K562 (cell line): ENCODE data around the gene HIVEP2. TPM values are rescaled to one million over a fixed set of nuclear protein-coding genes. Genes with fewer than 3 reads are reported as not detected.

ENCODE experiments used
- ATAC-seq: fragments of 200-7000 bp; cut with Tn5 transposase; 3 replicates; pipeline ENCODE4 v1.9.1; 2020; ENCODE audit warnings: moderate library complexity
- BruUV-seq: library from RNA; stranded (reverse); fragments of 400-500 nt; replicated peaks from 2 replicates; lab custom pipeline; 2021; lab: Mats Ljungman, UMichigan
- CTCF ChIA-PET: fragments of 300-600 bp; formaldehyde crosslinking; extraction: SDS; loops from one replicate; lab custom pipeline; 2021; ENCODE audit warnings: low intra/inter-chr PET ratio; lab: Yijun Ruan, JAX
- POLR2A ChIA-PET: fragments of 300-600, 350-650 bp; sonication (Branson Sonifier 250); formaldehyde crosslinking; extraction: SDS; loops from one replicate; lab custom pipeline; 2021; ENCODE audit warnings: antibody characterized with exemption, inconsistent platforms; lab: Yijun Ruan, JAX
- DNase-seq, 4 experiments: peaks; one replicate each; pipeline versions ENCODE4 v3.0.0 to v3.0.0-alpha.2; 2011 to 2018; ENCODE audit warnings: low spot score in 3 of 4, mixed read lengths in 3 of 4; ENCODE audit errors: extremely low read depth in 1 of 4
- FAIRE-seq: peaks from 2 replicates; lab custom pipeline; 2011; peaks lifted over from hg19 to GRCh38; lab: Jason Lieb, UNC
- H2AFZ ChIP-seq: 2 replicates; pipeline ENCODE4 v1.6.0; 2011; ENCODE audit warnings: low read depth, low read length, control low read depth, inconsistent platforms
- H3K27ac ChIP-seq: fragments of 200-600 bp; 3 replicates; pipeline ENCODE4 v1.8.0; 2011; ENCODE audit warnings: low read depth, mild to moderate bottlenecking, control low read depth, inconsistent platforms, low read length, moderate library complexity, mixed read lengths; ENCODE audit errors: extremely low read depth
- H3K27me3 ChIP-seq, 2 experiments: fragments of 300-600 bp in 1 of 2; 2 replicates in 1 of 2; 3 replicates in 1 of 2; pipeline versions ENCODE4 v1.6.0 to v1.8.0; 2011; ENCODE audit warnings: inconsistent platforms in 2 of 2, low read length in 2 of 2, mild to moderate bottlenecking in 1 of 2, mixed read lengths in 1 of 2, moderate library complexity in 1 of 2; ENCODE audit not compliant: control insufficient read depth in 2 of 2, insufficient read depth in 2 of 2
- H3K36me3 ChIP-seq: fragments of 300-600 bp; 3 replicates; pipeline ENCODE4 v1.8.0; 2011; ENCODE audit warnings: mild to moderate bottlenecking, low read length, inconsistent platforms; ENCODE audit not compliant: control insufficient read depth, insufficient read depth
- H3K4me1 ChIP-seq, 2 experiments: fragments of 200-600 bp in 1 of 2; replicated peaks in 1 of 2; 2 replicates in 1 of 2; 3 replicates in 1 of 2; pipeline versions ENCODE4 v1.5.1 to v1.8.0; 2011; ENCODE audit warnings: inconsistent platforms in 2 of 2, low read length in 2 of 2, mild to moderate bottlenecking in 1 of 2, mixed read lengths in 1 of 2, moderate library complexity in 1 of 2; ENCODE audit not compliant: control insufficient read depth in 2 of 2, insufficient read depth in 2 of 2
- H3K4me2 ChIP-seq: 2 replicates; pipeline ENCODE4 v1.6.1; 2011; ENCODE audit warnings: low read length, control low read depth, inconsistent platforms, mixed read lengths; ENCODE audit not compliant: insufficient read depth
- H3K4me3 ChIP-seq: fragments of 200-600 bp; sonication (generic), shearing (Covaris generic); 2 replicates; pipeline ENCODE4 v1.5.1; 2016; ENCODE audit warnings: control low read depth, inconsistent platforms
- H3K79me2 ChIP-seq: fragments of 200-600 bp; 3 replicates; pipeline ENCODE4 v1.8.0; 2011; ENCODE audit warnings: low read length, inconsistent platforms; ENCODE audit not compliant: control insufficient read depth, insufficient read depth
- H3K9ac ChIP-seq, 2 experiments: 2 replicates each; pipeline versions ENCODE4 v1.6.0 to v1.6.1; 2011; ENCODE audit warnings: low read depth in 2 of 2, low read length in 2 of 2, control low read depth in 1 of 2, inconsistent platforms in 1 of 2, mild to moderate bottlenecking in 1 of 2, mixed read lengths in 1 of 2; ENCODE audit not compliant: insufficient read depth in 1 of 2
- H3K9me1 ChIP-seq: one replicate; pipeline ENCODE4 v1.6.0; 2011; ENCODE audit warnings: inconsistent platforms, mild to moderate bottlenecking, low read length, moderate library complexity; ENCODE audit not compliant: control insufficient read depth, insufficient read depth
- H3K9me3 ChIP-seq: replicated peaks from 2 replicates; pipeline ENCODE4 v1.5.1; 2011; ENCODE audit warnings: low read depth, low read length, inconsistent platforms; ENCODE audit not compliant: control insufficient read depth, insufficient read depth
- H4K20me1 ChIP-seq: replicated peaks from 2 replicates; pipeline ENCODE4 v1.6.1; 2011; ENCODE audit warnings: low read length, inconsistent platforms, mixed read lengths; ENCODE audit not compliant: control insufficient read depth, insufficient read depth
- ATF1 ChIP-seq, 2 experiments: fragments of 450-650 bp in 1 of 2; IDR thresholded peaks; 2 replicates each; pipeline ENCODE4 v1.6.1; 2016; ENCODE audit warnings: missing compliant biosample characterization in 1 of 2, missing genetic modification characterization in 1 of 2
- BRD4 ChIP-seq: fragments of 200-600 bp; sonication (generic); IDR thresholded peaks from 2 replicates; pipeline ENCODE4 v1.6.1; 2017; ENCODE audit warnings: inconsistent platforms
- ESRRA ChIP-seq: fragments of 450-650 bp; IDR thresholded peaks from 2 replicates; pipeline ENCODE4 v1.6.1; 2014; ENCODE audit warnings: low read depth, mild to moderate bottlenecking, moderate library complexity, borderline replicate concordance
- KDM4B ChIP-seq, 2 experiments: fragments of 450-650 bp in 1 of 2; sonication (generic) in 1 of 2; IDR thresholded peaks; 2 replicates each; pipeline ENCODE4 v1.6.1; 2016 to 2017; ENCODE audit warnings: borderline replicate concordance in 2 of 2, antibody characterized with exemption in 1 of 2, low read depth in 1 of 2, mild to moderate bottlenecking in 1 of 2
- KHSRP ChIP-seq: fragments of 450-650 bp; IDR thresholded peaks from 2 replicates; pipeline ENCODE4 v1.6.1; 2017
- KLF6 ChIP-seq: fragments of 250-450 bp; sonication (Bioruptor Pico); IDR thresholded peaks from 2 replicates; pipeline ENCODE4 v1.4.0; 2020; ENCODE audit warnings: mild to moderate bottlenecking, moderate library complexity, borderline replicate concordance
- PHB ChIP-seq: fragments of 250-450 bp; sonication (Bioruptor Pico); IDR thresholded peaks from 2 replicates; pipeline ENCODE4 v1.5.0; 2021
- PTRF ChIP-seq: fragments of 450-650 bp; IDR thresholded peaks from 2 replicates; pipeline ENCODE4 v1.6.1; 2016; ENCODE audit warnings: mild to moderate bottlenecking, missing genetic modification characterization, missing compliant biosample characterization
- RBM22 ChIP-seq: fragments of 200-400 bp; formaldehyde crosslinking; IDR thresholded peaks from 2 replicates; pipeline ENCODE4 v1.6.1; 2018; ENCODE audit warnings: low read length, low read depth; ENCODE audit not compliant: poor library complexity, severe bottlenecking
- SIN3A ChIP-seq, 2 experiments: fragments of 150-350 bp in 1 of 2; IDR thresholded peaks; 2 replicates each; pipeline ENCODE4 v1.6.1; 2011 to 2016; ENCODE audit warnings: borderline replicate concordance in 2 of 2, low read depth in 2 of 2, low read length in 2 of 2, mild to moderate bottlenecking in 2 of 2, moderate library complexity in 2 of 2; ENCODE audit not compliant: control insufficient read depth in 1 of 2
- ZNF24 ChIP-seq: fragments of 450-650 bp; IDR thresholded peaks from 2 replicates; pipeline ENCODE4 v1.6.1; 2016
- ZNF561 ChIP-seq: fragments of 450-650 bp; formaldehyde crosslinking; conservative IDR thresholded peaks from 2 replicates; pipeline ENCODE4 v1.4.0; 2020; ENCODE audit warnings: mild to moderate bottlenecking, moderate library complexity
- WGBS: fragments of 100-300 bp; shearing (Covaris generic); methylation state at CpG from one replicate; pipeline ENCODE4 v1.1.6; 2016; ENCODE audit warnings: low coverage, mixed read lengths; ENCODE audit not compliant: insufficient coverage; ENCODE audit errors: missing lambda C conversion rate; 5-methylcytosine and 5-hydroxymethylcytosine counted together
- in situ Hi-C: fragments of 300-500 bp; cut with MboI; formaldehyde crosslinking; loops from 4 replicates; pipeline ENCODE4 v1.15.0; 2018; ENCODE audit warnings: inconsistent platforms, mixed read lengths
- intact Hi-C: fragments of 100-400 bp; cut with micrococcal nuclease; formaldehyde crosslinking; loops from 2 replicates; pipeline ENCODE4 v1.14.2; 2022
- polyA plus RNA-seq, 8 experiments: library from polyadenylated mRNA; depleted of rRNA in 4 of 8; stranded (reverse) in 5 of 8; unstranded in 3 of 8; fragments of >200 nt; fragmentation: Nextera tagmentation in 2 of 8; fragmentation: Illumina TruSeq in 1 of 8; extraction: Ambion mirVana in 2 of 8; extraction: Trizol in 1 of 8; gene quantifications; 2 replicates each; pipeline versions ENCODE4 v1.2.1 to v1.2.3, GENCODE V29; 2011 to 2014; ENCODE audit warnings: inconsistent platforms in 1 of 8, missing spikeins in 1 of 8
- total RNA-seq, 7 experiments: library from RNA; depleted of rRNA in 6 of 7; stranded (reverse); fragments of >200 nt in 6 of 7; fragmentation: Illumina TruSeq in 2 of 7; extraction: Trizol in 2 of 7; gene quantifications; 2 replicates each; pipeline versions ENCODE4 v1.2.1 to v1.2.3, GENCODE V29; 2011 to 2021; ENCODE audit warnings: low replicate concordance in 1 of 7
- TF ChIP-seq, protein P1 (sequence below): fragments of 450-650 bp; IDR thresholded peaks from 2 replicates; pipeline ENCODE4 v1.6.1; 2016; ENCODE audit warnings: borderline replicate concordance

HIVEP2 gene
- total and polyA plus RNA-seq, 9 of the 15 experiments (the other 6 are each of a cell fraction or from before 2014, with no cell fraction given): under 0.01 to 1.2 (median 0.31) TPM

GRCh38 chr6:142863981-142864380 lies 81.0 kb downstream of the HIVEP2 start (continued):
- TF ChIP-seq BRD4 (no peak), KLF6 (CRISPR knock-in tag) (no peak), RBM22 (no peak), ZNF561 (CRISPR knock-in tag) (no peak), SIN3A (IDR thresholded peaks at IDR 0.05; ENCODE audit: borderline replicate concordance in 2 of 2, control insufficient read depth in 1 of 2, low read depth in 2 of 2, low read length in 2 of 2) (no peak), ATF1 (CRISPR knock-in tag; IDR thresholded peaks at IDR 0.05) (no peak), ATF1 (tag; IDR thresholded peaks at IDR 0.05) (no peak)

DNA sequence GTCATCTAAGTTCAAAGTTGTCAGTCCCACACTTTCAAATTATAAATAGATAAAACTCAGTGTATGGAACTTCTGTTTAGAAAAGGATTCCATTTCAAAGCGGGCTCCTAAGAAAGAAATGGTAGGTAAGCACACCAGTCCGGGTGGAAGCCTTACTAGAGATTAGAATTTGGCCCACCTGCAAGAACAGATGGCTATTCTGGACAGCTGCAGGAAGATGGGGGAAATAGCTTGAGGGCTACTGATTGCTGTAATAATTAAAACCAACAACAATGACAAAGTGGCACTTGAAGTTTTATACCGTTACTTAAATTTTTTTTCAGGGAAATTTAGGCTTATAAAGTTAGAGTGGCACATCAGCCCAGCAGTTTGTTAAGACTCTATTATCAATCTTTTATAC lies 83.3 kb downstream of the HIVEP2 start:
- Histone ChIP-seq H2AFZ (no peak overlapping the region), H3K36me3 (no peaks in the 10 kb centered on the region), H3K79me2 (no peaks in the 10 kb centered on the region), H3K27me3 (peaks cover 0 to 2% of the 10 kb centered on the region in 2 experiments; a peak in 1 of 5 replicates), H3K9ac (no peak overlapping the region), H3K9me3 (no peaks in the 10 kb centered on the region), H3K4me2 (no peak overlapping the region), H3K27ac (no peak overlapping the region), H3K4me3 (no peak overlapping the region), H3K9me1 (no peaks in the 10 kb centered on the region), H4K20me1 (no peaks in the 10 kb centered on the region), H3K4me1 (no peaks in the 10 kb centered on the region)
- in situ Hi-C loops (no loop called here), intact Hi-C loops (no loop called here)
- no TSS peak for BruUV-seq
- FAIRE-seq: no peak
- DNase-seq: no peak
- no peak for ATAC-seq
- 0% methylated on average over 3 of the region's 3 CpGs for WGBS
- ChIA-PET POLR2A (no interaction called here), CTCF (no interaction called here)
- no peak for TF ChIP-seq KHSRP
- no peak for TF ChIP-seq PHB (CRISPR knock-in tag)
- no peak for TF ChIP-seq ZNF24
- no peak for TF ChIP-seq KDM4B (IDR thresholded peaks at IDR 0.05; ENCODE audit: borderline replicate concordance in 2 of 2, low read depth in 1 of 2)
- TF ChIP-seq PTRF (tag): no peak
- TF ChIP-seq ESRRA: no peak
- TF ChIP-seq, protein P1, sequence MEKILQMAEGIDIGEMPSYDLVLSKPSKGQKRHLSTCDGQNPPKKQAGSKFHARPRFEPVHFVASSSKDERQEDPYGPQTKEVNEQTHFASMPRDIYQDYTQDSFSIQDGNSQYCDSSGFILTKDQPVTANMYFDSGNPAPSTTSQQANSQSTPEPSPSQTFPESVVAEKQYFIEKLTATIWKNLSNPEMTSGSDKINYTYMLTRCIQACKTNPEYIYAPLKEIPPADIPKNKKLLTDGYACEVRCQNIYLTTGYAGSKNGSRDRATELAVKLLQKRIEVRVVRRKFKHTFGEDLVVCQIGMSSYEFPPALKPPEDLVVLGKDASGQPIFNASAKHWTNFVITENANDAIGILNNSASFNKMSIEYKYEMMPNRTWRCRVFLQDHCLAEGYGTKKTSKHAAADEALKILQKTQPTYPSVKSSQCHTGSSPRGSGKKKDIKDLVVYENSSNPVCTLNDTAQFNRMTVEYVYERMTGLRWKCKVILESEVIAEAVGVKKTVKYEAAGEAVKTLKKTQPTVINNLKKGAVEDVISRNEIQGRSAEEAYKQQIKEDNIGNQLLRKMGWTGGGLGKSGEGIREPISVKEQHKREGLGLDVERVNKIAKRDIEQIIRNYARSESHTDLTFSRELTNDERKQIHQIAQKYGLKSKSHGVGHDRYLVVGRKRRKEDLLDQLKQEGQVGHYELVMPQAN: no peak
- TF ChIP-seq, all 486 proteins: peak for 0
